HepG2 (cell line): Measurements from ENCODE around the gene UBR3. TPM values are rescaled to one million over a fixed set of nuclear protein-coding genes. Genes with fewer than 3 reads are reported as not detected.

ENCODE experiments used
- ATAC-seq: fragments of 200-7000 bp; cut with Tn5 transposase; 3 replicates; pipeline ENCODE4 v1.9.1; 2020; ENCODE audit warnings: mild to moderate bottlenecking, moderate library complexity
- BruUV-seq: library from RNA; stranded (reverse); fragments of 400-500 nt; replicated peaks from 2 replicates; lab custom pipeline; 2021; lab: Mats Ljungman, UMichigan
- CTCF ChIA-PET: fragments of 300-600 bp; formaldehyde crosslinking; extraction: SDS; loops from one replicate; lab custom pipeline; 2021; ENCODE audit warnings: low total read pairs, inconsistent platforms, low intra/inter-chr PET ratio; lab: Yijun Ruan, JAX
- POLR2A ChIA-PET: fragments of 350-600 bp; sonication (Branson Sonifier 250); formaldehyde crosslinking; loops from one replicate; lab custom pipeline; 2020; ENCODE audit warnings: antibody characterized with exemption, inconsistent platforms; lab: Yijun Ruan, JAX
- DNase-seq: peaks from one replicate; pipeline ENCODE4 v3.0.0-alpha.2; 2015; ENCODE audit warnings: low spot score
- FAIRE-seq: peaks from 3 replicates; lab custom pipeline; 2011; peaks lifted over from hg19 to GRCh38; lab: Jason Lieb, UNC
- H2AFZ ChIP-seq: one replicate; pipeline ENCODE4 v1.6.1; 2011; ENCODE audit warnings: low read length, inconsistent platforms
- H3K27ac ChIP-seq: fragments of 300-600 bp; 3 replicates; pipeline ENCODE4 v1.8.0; 2011; ENCODE audit warnings: mixed run types, mild to moderate bottlenecking, mixed read lengths, low read length, inconsistent platforms; ENCODE audit not compliant: insufficient read depth; ENCODE audit errors: extremely low read length
- H3K27me3 ChIP-seq, 2 experiments: fragments of 200-600 bp in 1 of 2; 2 replicates in 1 of 2; 3 replicates in 1 of 2; pipeline versions ENCODE4 v1.6.0 to v1.8.0; 2011; ENCODE audit warnings: low read length in 2 of 2, mild to moderate bottlenecking in 2 of 2, moderate library complexity in 2 of 2, inconsistent platforms in 1 of 2; ENCODE audit not compliant: insufficient read depth in 2 of 2, control insufficient read depth in 1 of 2
- H3K36me3 ChIP-seq, 2 experiments: fragments of 200-600 bp in 1 of 2; replicated peaks in 1 of 2; 2 replicates in 1 of 2; 3 replicates in 1 of 2; pipeline versions ENCODE4 v1.5.1 to v1.8.0; 2011; ENCODE audit warnings: low read length in 2 of 2, inconsistent platforms in 1 of 2; ENCODE audit not compliant: insufficient read depth in 2 of 2, control insufficient read depth in 1 of 2
- H3K4me1 ChIP-seq: 2 replicates; pipeline ENCODE4 v1.5.1; 2012; ENCODE audit warnings: low read length, inconsistent platforms; ENCODE audit not compliant: insufficient read depth
- H3K4me2 ChIP-seq: 2 replicates; pipeline ENCODE4 v1.6.0; 2011; ENCODE audit warnings: low read depth, low read length, inconsistent platforms
- H3K4me3 ChIP-seq, 3 experiments: fragments of 200-600 bp in 1 of 3; sonication (generic), shearing (Covaris generic) in 1 of 3; replicated peaks in 1 of 3; 2 replicates each; pipeline ENCODE4 v1.5.1; 2011 to 2016; ENCODE audit warnings: low read length in 3 of 3, inconsistent platforms in 2 of 3, low read depth in 2 of 3, mild to moderate bottlenecking in 2 of 3, control low read depth in 1 of 3, mixed read lengths in 1 of 3; ENCODE audit not compliant: insufficient read depth in 1 of 3
- H3K79me2 ChIP-seq: one replicate; pipeline ENCODE4 v1.6.1; 2011; ENCODE audit warnings: low read length, inconsistent platforms; ENCODE audit not compliant: insufficient read depth
- H3K9ac ChIP-seq: 2 replicates; pipeline ENCODE4 v1.6.0; 2011; ENCODE audit warnings: mild to moderate bottlenecking, low read depth, low read length, inconsistent platforms; ENCODE audit not compliant: insufficient read depth
- H3K9me3 ChIP-seq: 2 replicates; pipeline ENCODE4 v1.5.1; 2012; ENCODE audit warnings: mild to moderate bottlenecking, low read length
- H4K20me1 ChIP-seq: 2 replicates; pipeline ENCODE4 v1.6.0; 2011; ENCODE audit warnings: inconsistent platforms, mild to moderate bottlenecking, low read length, moderate library complexity; ENCODE audit not compliant: insufficient read depth
- CBX1 ChIP-seq: IDR thresholded peaks from one replicate; pipeline ENCODE4 v1.6.1; 2016; ENCODE audit warnings: antibody characterized with exemption, low read depth
- CC2D1A ChIP-seq: sonication (generic); formaldehyde crosslinking; IDR thresholded peaks from 2 replicates; pipeline ENCODE4 v1.8.1; 2023; ENCODE audit warnings: mild to moderate bottlenecking, missing genetic modification reagents
- HIVEP1 ChIP-seq: sonication (generic); formaldehyde crosslinking; IDR thresholded peaks from 2 replicates; pipeline ENCODE4 v1.4.0; 2020; ENCODE audit warnings: mild to moderate bottlenecking, missing genetic modification reagents
- MAF1 ChIP-seq: sonication (generic); formaldehyde crosslinking; IDR thresholded peaks from 2 replicates; pipeline ENCODE4 v1.5.0; 2020; ENCODE audit warnings: missing genetic modification reagents, borderline replicate concordance
- MTF2 ChIP-seq: sonication (generic); formaldehyde crosslinking; IDR thresholded peaks from 2 replicates; pipeline ENCODE4 v1.5.0; 2020; ENCODE audit warnings: missing genetic modification reagents, borderline replicate concordance
- MZF1 ChIP-seq: sonication (generic); formaldehyde crosslinking; IDR thresholded peaks from 2 replicates; pipeline ENCODE4 v1.8.1; 2023; ENCODE audit warnings: mild to moderate bottlenecking, missing genetic modification reagents, borderline replicate concordance
- ZNF784 ChIP-seq: sonication (generic); formaldehyde crosslinking; IDR thresholded peaks from 2 replicates; pipeline ENCODE4 v1.5.1; 2020; ENCODE audit warnings: missing genetic modification reagents, mild to moderate bottlenecking, borderline replicate concordance
- WGBS: methylation state at CpG from one replicate; pipeline ENCODE4 v1.1.6; 2017; ENCODE audit warnings: low lambda C conversion rate; 5-methylcytosine and 5-hydroxymethylcytosine counted together
- in situ Hi-C: cut with HindIII; loops from 2 replicates; pipeline ENCODE4 v1.10.0; 2017; ENCODE audit warnings: low pct_unique_long_range_greater_than_20kb; ENCODE audit not compliant: extremely low pct_ligation_motif_present
- intact Hi-C: fragments of 100-400 bp; cut with micrococcal nuclease; formaldehyde crosslinking; loops from one replicate; pipeline ENCODE4 v1.10.0; 2022; ENCODE audit not compliant: unreplicated experiment
- polyA plus RNA-seq, 8 experiments: library from polyadenylated mRNA; depleted of rRNA in 3 of 8; stranded (reverse) in 7 of 8; unstranded in 1 of 8; fragments of >200 nt; fragmentation: Illumina TruSeq in 4 of 8; extraction: Trizol in 4 of 8; gene quantifications; 2 replicates each; pipeline versions ENCODE4 v1.2.1 to v1.2.3, GENCODE V29; 2011 to 2016; ENCODE audit warnings: low read depth in 4 of 8, missing spikeins in 1 of 8, mixed read lengths in 1 of 8; ENCODE audit not compliant: insufficient read depth in 1 of 8
- total RNA-seq, 5 experiments: library from RNA; depleted of rRNA; stranded (reverse); fragments of >200 nt; fragmentation: Illumina TruSeq; extraction: Trizol; gene quantifications; 2 replicates each; pipeline ENCODE4 v1.2.3, GENCODE V29; 2016; ENCODE audit warnings: low read depth in 1 of 5
- TF ChIP-seq, protein P1 (sequence below): sonication (generic); formaldehyde crosslinking; IDR thresholded peaks from 2 replicates; pipeline ENCODE4 v1.5.0; 2020; ENCODE audit warnings: missing genetic modification reagents, mild to moderate bottlenecking, borderline replicate concordance
- TF ChIP-seq, protein P2 (sequence below): sonication (generic); formaldehyde crosslinking; IDR thresholded peaks from 2 replicates; pipeline ENCODE4 v1.5.1; 2020; ENCODE audit warnings: missing genetic modification reagents, mild to moderate bottlenecking, borderline replicate concordance

The UBR3 gene
- total and polyA plus RNA-seq, 2 of the 13 experiments (the other 11 are each of a cell fraction or from before 2014, with no cell fraction given): 15.1 to 28.0 TPM

DNA sequence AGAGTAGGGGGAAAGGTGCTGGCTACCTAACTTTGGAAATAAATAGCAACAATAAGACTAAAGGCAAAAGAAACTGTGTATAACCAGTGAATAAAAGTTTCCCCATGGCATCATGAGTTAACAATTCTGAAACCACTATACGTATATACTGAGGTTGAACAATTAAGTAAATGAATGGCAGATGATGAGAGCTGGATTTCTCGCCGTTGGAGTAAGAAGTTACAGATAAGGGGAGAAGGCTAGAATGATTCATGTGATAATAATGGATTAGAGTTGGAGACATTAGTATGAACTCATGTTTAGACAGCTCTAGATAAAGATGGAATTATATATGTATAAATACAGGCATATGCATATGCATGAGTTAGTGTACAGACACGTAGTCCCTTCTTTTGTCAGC is 152.7 kb downstream of the UBR3 start (continued):
- TF ChIP-seq, protein P1, sequence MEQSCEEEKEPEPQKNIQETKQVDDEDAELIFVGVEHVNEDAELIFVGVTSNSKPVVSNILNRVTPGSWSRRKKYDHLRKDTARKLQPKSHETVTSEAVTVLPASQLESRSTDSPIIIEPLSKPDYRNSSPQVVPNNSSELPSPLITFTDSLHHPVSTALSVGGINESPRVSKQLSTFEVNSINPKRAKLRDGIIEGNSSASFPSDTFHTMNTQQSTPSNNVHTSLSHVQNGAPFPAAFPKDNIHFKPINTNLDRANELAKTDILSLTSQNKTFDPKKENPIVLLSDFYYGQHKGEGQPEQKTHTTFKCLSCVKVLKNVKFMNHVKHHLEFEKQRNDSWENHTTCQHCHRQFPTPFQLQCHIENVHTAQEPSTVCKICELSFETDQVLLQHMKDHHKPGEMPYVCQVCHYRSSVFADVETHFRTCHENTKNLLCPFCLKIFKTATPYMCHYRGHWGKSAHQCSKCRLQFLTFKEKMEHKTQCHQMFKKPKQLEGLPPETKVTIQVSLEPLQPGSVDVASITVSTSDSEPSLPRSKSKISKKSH: no peak
- TF ChIP-seq ZNF784 (CRISPR knock-in tag) (no peak), MAF1 (CRISPR knock-in tag) (no peak)
- TF ChIP-seq, protein P2, sequence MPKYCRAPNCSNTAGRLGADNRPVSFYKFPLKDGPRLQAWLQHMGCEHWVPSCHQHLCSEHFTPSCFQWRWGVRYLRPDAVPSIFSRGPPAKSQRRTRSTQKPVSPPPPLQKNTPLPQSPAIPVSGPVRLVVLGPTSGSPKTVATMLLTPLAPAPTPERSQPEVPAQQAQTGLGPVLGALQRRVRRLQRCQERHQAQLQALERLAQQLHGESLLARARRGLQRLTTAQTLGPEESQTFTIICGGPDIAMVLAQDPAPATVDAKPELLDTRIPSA (CRISPR knock-in tag): no peak

DNA sequence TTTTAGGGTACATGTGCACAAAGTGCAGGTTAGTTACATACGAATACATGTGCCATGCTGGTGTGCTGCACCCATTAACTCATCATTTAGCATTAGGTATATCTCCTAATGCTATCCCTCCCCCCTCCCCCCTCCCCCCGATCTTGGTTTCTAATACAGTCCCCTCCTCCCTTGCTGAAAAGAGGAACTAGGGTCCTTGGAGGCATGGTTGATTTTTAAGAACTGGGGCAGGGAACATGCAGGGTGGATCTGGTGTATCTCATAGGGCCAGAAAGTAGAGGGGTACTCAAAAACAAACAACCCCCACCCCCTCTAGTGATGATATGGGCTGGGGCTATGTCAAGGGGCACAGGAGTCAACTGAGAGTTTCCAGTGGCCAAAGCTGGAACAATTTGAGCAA is 153.4 kb downstream of the UBR3 start:
- Histone ChIP-seq H3K4me2 (no peak overlapping the region), H2AFZ (no peak overlapping the region), H4K20me1 (no peaks in the 10 kb centered on the region; the same call in 1 of the 2 replicates), H3K27ac (no peak overlapping the region), H3K4me3 (no peak overlapping the region), H3K9me3 (peaks cover 12% of the 10 kb centered on the region), H3K9ac (no peak overlapping the region), H3K36me3 (peaks cover 7 to 15% of the 10 kb centered on the region in 2 experiments), H3K4me1 (no peaks in the 10 kb centered on the region), H3K27me3 (no peaks in the 10 kb centered on the region), H3K79me2 (no peaks in the 10 kb centered on the region)
- intact Hi-C loops: no loop called here
- ChIA-PET POLR2A (no interaction called here), CTCF (no interaction called here)
- FAIRE-seq (no peak), DNase-seq (no peak), ATAC-seq (no peak)
- no peak for TF ChIP-seq MZF1 (CRISPR knock-in tag)
- TF ChIP-seq MTF2 (CRISPR knock-in tag): no peak
- no peak for TF ChIP-seq CBX1
- TF ChIP-seq CC2D1A (CRISPR knock-in tag): no peak
- no peak for TF ChIP-seq HIVEP1 (CRISPR knock-in tag)
- whole genome bisulfite sequencing: 91% methylated on average over 2 of the region's 2 CpGs
- no TSS peak for BruUV-seq
- in situ Hi-C loops: no loop called here
